ENCODE results near the gene MAU2. TPM values are rescaled to one million over a fixed set of nuclear protein-coding genes. Genes with fewer than 3 reads are reported as not detected.

MAU2 gene
- 8.8 to 14.1 TPM (median 13.6 TPM) in 5 replicates for total RNA-seq (2022; extraction: Qiagen RNA extraction)

GRCh38 chr19:19320361-19321140 lies at the start of gene MAU2, which contains the start of gene SUGP1:
TSS of gene MAU2 (plus strand) at chr19:19320829. CDS start at chr19:19320860, 31 bp downstream.
TSS of gene SUGP1 (minus strand) at chr19:19320509. CDS start at chr19:19320496, 13 bp downstream.

DNA sequence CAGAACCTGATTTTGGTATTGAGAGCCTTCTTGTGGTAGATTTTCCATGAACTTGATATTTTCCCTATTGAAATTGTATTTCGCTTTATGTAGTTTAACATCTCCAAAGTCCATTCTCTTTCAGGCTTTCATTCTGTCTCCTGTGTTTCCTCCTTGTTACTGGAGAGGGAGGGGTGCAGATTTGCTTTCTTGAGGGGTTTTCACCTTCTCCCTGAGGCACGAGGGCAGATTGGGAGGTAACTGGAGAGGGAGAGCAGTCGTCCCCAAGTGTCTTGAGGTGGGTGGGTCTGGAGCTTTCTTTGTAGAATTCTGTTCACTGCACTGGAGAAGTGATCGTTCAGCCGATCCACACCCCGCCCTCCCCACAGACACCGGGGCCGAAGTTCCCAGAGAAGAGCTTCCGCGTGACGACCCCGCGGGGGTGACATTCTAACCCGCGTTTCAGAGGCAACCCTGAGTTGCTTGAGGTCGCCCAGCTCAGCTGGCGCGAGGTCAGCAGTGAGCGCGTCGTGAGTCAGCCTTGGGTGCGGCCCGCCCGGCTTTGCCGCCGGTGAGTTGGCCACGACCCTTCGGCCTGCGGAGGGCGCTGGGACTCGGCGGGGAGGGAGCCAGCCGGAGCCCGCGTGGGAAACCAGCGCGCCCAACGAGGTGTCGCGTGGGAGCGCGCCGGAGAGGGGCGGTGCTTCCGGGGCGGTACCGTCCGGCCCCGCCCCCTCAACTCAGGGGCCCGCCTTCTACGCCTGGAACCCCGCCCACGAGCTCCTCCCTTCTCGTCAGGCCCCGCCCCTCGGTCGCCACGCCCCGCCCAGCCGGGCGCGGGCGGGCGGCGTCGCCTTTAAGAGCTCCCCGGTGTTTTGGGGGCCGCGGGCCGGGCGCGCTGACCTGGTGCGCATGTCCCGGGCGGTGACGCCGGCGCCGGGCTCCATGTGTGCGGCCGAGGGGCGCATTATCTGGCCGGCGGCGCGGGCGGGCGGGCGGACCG lies 84.5 kb downstream of the MAU2 start, which contains the start of gene GATAD2A:
TSS of gene GATAD2A (plus strand) at position 797 of the 982 bp plus-strand sequence. CDS start 59,671 bp downstream, outside the sequence.

Other genes with a start within 250 kb of the MAU2 start
- gene TMEM161A, start 182.4 kb upstream of the MAU2 start, total RNA-seq (2022; extraction: Qiagen RNA extraction) = 19.3 to 29.0 TPM (median 26.1 TPM) in 5 replicates
- 0.18 to 1.4 TPM (median 0.52 TPM) in 5 replicates for gene MEF2B, start 150.6 kb upstream of the MAU2 start, total RNA-seq (2022; extraction: Qiagen RNA extraction)
- 8.1 to 13.2 TPM (median 10.9 TPM) in 5 replicates for gene BORCS8, start 128.7 kb upstream of the MAU2 start, total RNA-seq (2022; extraction: Qiagen RNA extraction)
- 31.3 to 47.6 TPM (median 45.7 TPM) in 5 replicates for gene RFXANK, start 128.6 kb upstream of the MAU2 start, total RNA-seq (2022; extraction: Qiagen RNA extraction)
- 25.9 to 31.5 TPM (median 30.5 TPM) in 5 replicates for gene NR2C2AP, start 117.4 kb upstream of the MAU2 start, total RNA-seq (2022; extraction: Qiagen RNA extraction)
- gene NCAN, start 108.9 kb upstream of the MAU2 start, total RNA-seq (2022; extraction: Qiagen RNA extraction) = 0.05 to 0.16 TPM (median 0.05 TPM) in 4 of 5 replicates, not detected in the other
- 0.21 to 0.82 TPM (median 0.66 TPM) in 5 replicates for gene TM6SF2, start 47.5 kb upstream of the MAU2 start, total RNA-seq (2022; extraction: Qiagen RNA extraction)
- 23.0 to 31.8 TPM (median 28.0 TPM) in 5 replicates for gene SUGP1, start 320 bp upstream of the MAU2 start, total RNA-seq (2022; extraction: Qiagen RNA extraction)
- gene GATAD2A, start 84.8 kb downstream of the MAU2 start, total RNA-seq (2022; extraction: Qiagen RNA extraction) = 31.3 to 50.0 TPM (median 46.0 TPM) in 5 replicates
- gene TSSK6, start 194.7 kb downstream of the MAU2 start, total RNA-seq (2022; extraction: Qiagen RNA extraction) = 0.66 to 2.2 TPM (median 1.9 TPM) in 5 replicates
- 153 to 191 TPM (median 160 TPM) in 5 replicates for gene NDUFA13, start 195.4 kb downstream of the MAU2 start, total RNA-seq (2022; extraction: Qiagen RNA extraction)
- 2.2 to 5.0 TPM (median 3.5 TPM) in 5 replicates for gene YJEFN3, start 208.1 kb downstream of the MAU2 start, total RNA-seq (2022; extraction: Qiagen RNA extraction)
- gene CILP2, start 217.4 kb downstream of the MAU2 start, total RNA-seq (2022; extraction: Qiagen RNA extraction) = 0.13 to 0.24 TPM (median 0.15 TPM) in 5 replicates